Brain microvascular endothelial cell (primary cell): ENCODE results near the gene CD34.

Source experiments
- DNase-seq: peaks from one replicate; pipeline ENCODE4 v3.0.0-alpha.2; 2020
- H3K27ac ChIP-seq: fragments of 250-450 bp; sonication (Bioruptor Pico); 2 replicates; pipeline ENCODE4 v1.5.1; 2020; ENCODE audit warnings: mild to moderate bottlenecking, moderate library complexity
- H3K27me3 ChIP-seq: fragments of 250-450 bp; sonication (Bioruptor Pico); replicated peaks from 2 replicates; pipeline ENCODE4 v1.5.1; 2020; ENCODE audit warnings: mild to moderate bottlenecking
- H3K36me3 ChIP-seq: fragments of 250-450 bp; sonication (Bioruptor Pico); replicated peaks from 2 replicates; pipeline ENCODE4 v1.5.1; 2020; ENCODE audit warnings: mild to moderate bottlenecking
- H3K4me3 ChIP-seq: 2 replicates; pipeline ENCODE4 v1.5.1; 2011; ENCODE audit warnings: low read depth, mild to moderate bottlenecking, control low read depth, low read length, moderate library complexity
- in situ Hi-C: cut with HindIII; loops from 2 replicates; pipeline ENCODE4 v1.10.0; 2017; ENCODE audit warnings: low sequenced_read_pairs, low pct_ligation_motif_present
- TF ChIP-seq, protein P1 (sequence below): IDR thresholded peaks from 2 replicates; pipeline ENCODE4 v1.5.1; 2011; ENCODE audit warnings: low read depth, mild to moderate bottlenecking, moderate library complexity, low read length, control low read depth, inconsistent platforms; ENCODE audit errors: missing control alignments

CD34 gene

GRCh38 chr1:207888652-207889051, 22.3 kb downstream of the CD34 start:
- Histone ChIP-seq H3K27ac (peak overlapping the region; percentile 79), H3K36me3 (no peaks in the 10 kb centered on the region), H3K4me3 (no peak overlapping the region), H3K27me3 (no peaks in the 10 kb centered on the region)
- in situ Hi-C loops: no loop called here
- TF ChIP-seq, protein P1, sequence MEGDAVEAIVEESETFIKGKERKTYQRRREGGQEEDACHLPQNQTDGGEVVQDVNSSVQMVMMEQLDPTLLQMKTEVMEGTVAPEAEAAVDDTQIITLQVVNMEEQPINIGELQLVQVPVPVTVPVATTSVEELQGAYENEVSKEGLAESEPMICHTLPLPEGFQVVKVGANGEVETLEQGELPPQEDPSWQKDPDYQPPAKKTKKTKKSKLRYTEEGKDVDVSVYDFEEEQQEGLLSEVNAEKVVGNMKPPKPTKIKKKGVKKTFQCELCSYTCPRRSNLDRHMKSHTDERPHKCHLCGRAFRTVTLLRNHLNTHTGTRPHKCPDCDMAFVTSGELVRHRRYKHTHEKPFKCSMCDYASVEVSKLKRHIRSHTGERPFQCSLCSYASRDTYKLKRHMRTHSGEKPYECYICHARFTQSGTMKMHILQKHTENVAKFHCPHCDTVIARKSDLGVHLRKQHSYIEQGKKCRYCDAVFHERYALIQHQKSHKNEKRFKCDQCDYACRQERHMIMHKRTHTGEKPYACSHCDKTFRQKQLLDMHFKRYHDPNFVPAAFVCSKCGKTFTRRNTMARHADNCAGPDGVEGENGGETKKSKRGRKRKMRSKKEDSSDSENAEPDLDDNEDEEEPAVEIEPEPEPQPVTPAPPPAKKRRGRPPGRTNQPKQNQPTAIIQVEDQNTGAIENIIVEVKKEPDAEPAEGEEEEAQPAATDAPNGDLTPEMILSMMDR: peak; percentile 44
- peak; percentile 23 for DNase-seq

- Histone ChIP-seq H3K4me3 (no peak overlapping the region), H3K27me3 (no peaks in the 10 kb centered on the region), H3K36me3 (no peaks in the 10 kb centered on the region), H3K27ac (no peak overlapping the region)
- in situ Hi-C loops: no loop called here
- TF ChIP-seq, protein P1: no peak
- DNase-seq: no peak
Observed at GRCh38 chr1:207887542-207888201, 23.3 kb downstream of the CD34 start.

GRCh38 chr1:207886227-207886626, 24.7 kb downstream of the CD34 start:
- H3K27ac ChIP-seq: no peak overlapping the region
- H3K36me3 ChIP-seq: no peaks in the 10 kb centered on the region
- TF ChIP-seq, protein P1: no peak
- DNase-seq: no peak
- in situ Hi-C loops: no loop called here
- no peak overlapping the region for H3K4me3 ChIP-seq
- no peaks in the 10 kb centered on the region for H3K27me3 ChIP-seq

DNA sequence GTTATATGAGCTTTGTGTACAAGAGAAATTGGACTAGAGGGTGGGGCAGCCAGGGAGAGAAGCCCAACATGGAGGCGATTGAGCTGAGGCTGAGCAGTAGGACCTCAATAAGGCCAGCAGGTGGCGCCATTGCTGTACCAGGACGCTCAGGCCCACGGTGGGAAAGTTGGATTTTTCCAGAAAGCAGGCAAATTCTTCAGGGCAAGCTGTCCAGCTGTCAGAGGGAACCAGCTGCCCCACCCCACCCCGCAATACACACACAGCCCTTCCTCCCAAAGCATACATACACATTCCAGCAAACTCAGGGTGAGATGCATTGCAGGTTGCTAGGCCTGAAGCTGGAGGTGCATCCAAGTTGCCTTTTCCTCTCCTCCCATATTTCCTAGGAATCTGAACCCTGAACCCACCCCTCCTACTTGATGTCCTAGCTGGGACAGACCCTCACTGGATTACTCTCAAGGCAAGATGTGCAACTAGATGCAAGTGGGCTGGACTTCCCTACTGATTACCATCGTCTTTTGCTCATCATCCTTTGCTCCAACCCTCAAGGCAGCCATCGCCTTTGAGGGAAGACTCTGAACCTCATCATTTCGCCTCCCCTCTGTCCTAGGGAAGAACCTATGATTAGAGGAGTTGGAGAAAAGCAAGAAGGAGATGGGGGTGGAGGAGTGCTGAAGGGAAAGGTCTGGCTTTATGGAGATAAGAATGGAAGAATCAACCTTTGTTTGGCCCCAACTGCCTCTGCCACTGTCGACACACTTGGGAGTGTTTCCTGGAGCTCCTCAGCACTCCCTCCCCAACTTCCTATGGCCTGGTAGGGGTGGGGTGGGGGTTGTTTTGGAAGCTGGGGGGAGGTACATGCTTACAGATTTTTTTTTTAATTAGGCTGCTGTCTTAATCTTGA, 25.5 kb downstream of the CD34 start:
- Histone ChIP-seq H3K4me3 (no peak overlapping the region), H3K27me3 (no peaks in the 10 kb centered on the region), H3K27ac (no peak overlapping the region), H3K36me3 (no peaks in the 10 kb centered on the region)
- TF ChIP-seq, protein P1: peak; percentile 96
- peak; percentile 75 for DNase-seq
- in situ Hi-C loops: no loop called here

DNA sequence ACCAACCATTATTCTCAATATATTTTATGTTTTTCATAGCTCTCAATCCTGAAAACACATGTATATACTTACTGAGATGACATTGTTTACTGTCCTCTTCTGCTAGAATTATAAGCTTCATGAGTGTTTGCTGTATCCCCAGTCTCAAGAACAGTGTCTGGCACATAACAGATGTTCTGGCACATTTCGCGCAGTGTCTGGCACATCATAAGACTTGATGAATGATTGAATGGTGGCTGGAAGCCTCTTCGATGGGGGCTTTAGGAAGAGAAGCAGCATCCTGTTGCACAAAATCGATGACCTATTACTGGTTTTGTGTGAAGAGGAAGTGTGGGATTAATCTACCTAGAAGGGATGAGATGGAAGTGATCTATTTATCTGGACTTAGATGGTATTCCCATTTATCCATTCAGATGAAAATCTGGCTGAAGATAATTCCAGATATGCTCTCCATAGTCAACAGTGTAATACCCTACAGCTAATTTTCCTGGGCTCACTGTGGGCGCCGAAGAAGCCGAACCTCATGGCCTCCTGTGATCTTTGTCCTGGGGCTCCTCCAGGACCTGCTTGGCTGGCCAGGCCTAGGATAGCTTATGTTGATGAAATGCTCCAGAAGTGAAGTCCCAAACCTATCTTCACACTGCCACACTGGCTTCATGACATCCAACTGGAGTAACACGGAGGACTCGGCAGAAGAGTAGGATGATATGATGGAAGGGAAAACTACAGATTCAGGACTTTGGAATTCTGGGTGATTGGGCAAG, 26.5 kb downstream of the CD34 start:
- H3K4me3 ChIP-seq: no peak overlapping the region
- H3K36me3 ChIP-seq: no peaks in the 10 kb centered on the region
- H3K27ac ChIP-seq: no peak overlapping the region
- DNase-seq: no peak
- no peaks in the 10 kb centered on the region for H3K27me3 ChIP-seq
- in situ Hi-C loops: no loop called here
- TF ChIP-seq, protein P1: no peak
